Measurements from ENCODE around the gene ARMC9.

The ARMC9 gene

DNA sequence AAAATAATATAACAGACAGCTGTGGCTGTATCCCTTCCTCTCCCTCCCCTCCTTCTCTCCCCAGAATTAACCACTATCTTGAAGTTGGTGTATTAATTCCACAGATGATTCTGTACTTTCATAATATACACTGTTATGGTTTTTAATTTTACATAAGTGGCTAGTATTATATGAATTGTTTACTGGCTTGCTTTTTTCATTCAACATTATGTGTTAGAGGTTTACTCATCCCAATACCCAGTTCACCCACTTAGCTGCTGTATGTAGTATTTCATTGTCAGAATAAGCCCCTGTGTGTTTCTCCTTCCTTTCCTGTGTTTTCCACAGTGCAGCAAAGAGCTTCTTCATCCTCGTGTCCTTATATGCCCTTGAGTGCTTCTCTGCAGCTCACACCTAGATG is 121.4 kb downstream of the ARMC9 start:
- TF ChIP-seq, protein P1, sequence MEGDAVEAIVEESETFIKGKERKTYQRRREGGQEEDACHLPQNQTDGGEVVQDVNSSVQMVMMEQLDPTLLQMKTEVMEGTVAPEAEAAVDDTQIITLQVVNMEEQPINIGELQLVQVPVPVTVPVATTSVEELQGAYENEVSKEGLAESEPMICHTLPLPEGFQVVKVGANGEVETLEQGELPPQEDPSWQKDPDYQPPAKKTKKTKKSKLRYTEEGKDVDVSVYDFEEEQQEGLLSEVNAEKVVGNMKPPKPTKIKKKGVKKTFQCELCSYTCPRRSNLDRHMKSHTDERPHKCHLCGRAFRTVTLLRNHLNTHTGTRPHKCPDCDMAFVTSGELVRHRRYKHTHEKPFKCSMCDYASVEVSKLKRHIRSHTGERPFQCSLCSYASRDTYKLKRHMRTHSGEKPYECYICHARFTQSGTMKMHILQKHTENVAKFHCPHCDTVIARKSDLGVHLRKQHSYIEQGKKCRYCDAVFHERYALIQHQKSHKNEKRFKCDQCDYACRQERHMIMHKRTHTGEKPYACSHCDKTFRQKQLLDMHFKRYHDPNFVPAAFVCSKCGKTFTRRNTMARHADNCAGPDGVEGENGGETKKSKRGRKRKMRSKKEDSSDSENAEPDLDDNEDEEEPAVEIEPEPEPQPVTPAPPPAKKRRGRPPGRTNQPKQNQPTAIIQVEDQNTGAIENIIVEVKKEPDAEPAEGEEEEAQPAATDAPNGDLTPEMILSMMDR (IDR thresholded peaks at IDR 0.05; ENCODE audit: borderline replicate concordance, insufficient read depth, low read depth, low read length) = no peak
- no peak overlapping the region for H3K4me3 ChIP-seq (ENCODE audit: low read depth, low read length)

DNA sequence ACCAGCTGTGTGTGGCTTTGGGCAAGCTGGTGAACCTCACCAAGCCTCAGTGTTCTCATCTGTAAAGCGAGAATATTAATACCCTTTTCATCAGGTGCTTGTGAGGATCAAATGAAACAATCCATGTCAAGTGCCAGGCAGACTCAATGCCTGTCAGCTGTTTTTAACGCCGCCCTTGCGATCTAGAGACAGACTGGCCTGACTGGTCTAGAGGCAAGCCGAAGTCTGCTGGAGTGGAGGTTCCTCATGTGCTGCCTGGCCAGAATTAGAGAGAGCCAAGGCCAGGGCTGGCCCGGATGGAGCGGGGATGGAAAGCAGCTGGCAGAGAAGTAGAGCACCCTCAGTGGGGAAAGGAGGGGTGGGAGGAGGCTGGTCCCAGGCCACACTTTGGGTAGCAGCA is 122.6 kb downstream of the ARMC9 start:
- TF ChIP-seq, protein P1 (IDR thresholded peaks at IDR 0.05; ENCODE audit: borderline replicate concordance, insufficient read depth, low read depth, low read length) = no peak
- H3K4me3 ChIP-seq (ENCODE audit: low read depth, low read length) = no peak overlapping the region

DNA sequence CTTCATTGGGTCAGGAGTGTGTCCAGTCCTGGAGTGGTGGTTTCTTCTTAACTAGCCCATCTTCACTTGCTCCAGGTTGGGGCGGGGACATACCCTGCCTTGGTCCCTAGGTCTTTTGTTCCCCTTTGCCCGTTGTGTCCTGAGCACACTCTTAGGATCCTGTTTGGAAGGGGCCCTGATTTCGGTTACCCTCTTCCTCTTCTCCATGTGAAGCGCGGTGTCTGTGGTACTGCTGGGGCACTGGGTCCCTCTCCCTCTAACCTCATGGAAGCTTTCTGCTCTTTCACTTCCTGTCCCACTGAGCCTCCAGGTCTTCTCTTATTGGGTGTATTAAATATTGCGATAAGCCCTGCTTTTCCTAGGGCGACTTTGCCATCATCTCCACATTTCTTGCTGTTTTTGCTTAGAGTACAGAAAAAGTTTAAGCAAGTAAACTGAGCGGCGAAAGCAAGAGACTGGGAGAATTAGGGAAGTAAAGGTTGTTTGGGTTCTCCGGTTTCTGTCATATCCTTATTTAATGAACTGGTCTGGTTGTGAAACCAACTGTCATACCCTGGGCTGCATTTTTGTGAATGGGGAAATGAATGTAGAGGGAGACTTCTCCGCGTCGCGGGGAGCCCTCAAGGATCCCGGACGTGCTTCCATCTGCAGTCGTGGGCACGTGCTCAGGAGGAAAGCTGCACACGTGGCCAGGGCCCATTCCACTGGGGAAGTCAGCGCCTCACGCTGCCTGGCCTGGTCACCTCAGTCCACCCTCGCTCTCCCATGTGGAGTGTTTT is 123.3 kb downstream of the ARMC9 start:
- H3K4me3 ChIP-seq (ENCODE audit: low read depth, low read length) = no peak overlapping the region
- TF ChIP-seq, protein P1 (IDR thresholded peaks at IDR 0.05; ENCODE audit: borderline replicate concordance, insufficient read depth, low read depth, low read length) = no peak

DNA sequence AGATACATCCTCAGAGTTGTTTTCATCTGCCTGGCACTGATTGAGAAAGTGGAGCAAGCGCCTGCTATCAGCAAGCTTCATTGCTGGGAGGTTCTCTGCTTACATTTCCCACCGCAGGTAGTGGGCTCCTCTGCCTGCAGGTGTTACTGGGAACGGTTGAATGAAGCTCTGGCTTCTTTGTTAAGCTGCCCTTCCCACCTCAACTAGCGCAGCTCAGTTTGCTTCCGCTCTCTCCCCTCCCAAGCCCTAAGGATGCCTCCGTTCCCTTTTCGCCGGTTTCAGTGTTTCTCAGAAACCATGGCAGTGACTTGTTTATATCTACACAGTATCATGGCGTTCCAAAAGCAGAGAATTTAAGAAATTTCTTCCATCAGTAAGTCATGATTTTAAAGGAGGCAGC is 124.9 kb downstream of the ARMC9 start:
- no peak overlapping the region for H3K4me3 ChIP-seq (ENCODE audit: low read depth, low read length)

DNA sequence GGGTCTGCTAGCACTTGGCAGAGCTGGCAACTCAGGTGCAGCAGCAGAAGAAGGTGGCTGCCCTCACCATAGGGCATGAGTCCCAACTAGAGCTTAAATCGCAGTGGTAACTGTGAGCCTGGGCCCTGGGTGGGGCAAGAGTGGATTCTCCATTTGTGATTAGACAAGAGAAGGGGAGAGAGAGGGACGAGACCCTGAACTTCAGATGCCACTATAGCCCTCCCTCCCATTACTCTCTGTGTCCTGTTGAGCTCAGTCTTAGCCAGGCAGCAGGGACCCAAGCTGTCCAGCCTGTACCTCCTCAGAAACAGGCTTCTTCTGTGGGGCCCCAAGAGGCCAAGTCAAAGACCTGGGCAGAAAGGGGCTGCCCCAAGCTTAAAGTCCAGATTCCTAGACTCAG is 127.4 kb downstream of the ARMC9 start:
- H3K4me3 ChIP-seq (ENCODE audit: low read depth, low read length) = no peak overlapping the region
- TF ChIP-seq, protein P1 (IDR thresholded peaks at IDR 0.05; ENCODE audit: borderline replicate concordance, insufficient read depth, low read depth, low read length) = no peak

More for the DNA sequence above, 124.9 kb downstream of the ARMC9 start:
- TF ChIP-seq, protein P1 (IDR thresholded peaks at IDR 0.05; ENCODE audit: borderline replicate concordance, insufficient read depth, low read depth, low read length) = no peak

DNA sequence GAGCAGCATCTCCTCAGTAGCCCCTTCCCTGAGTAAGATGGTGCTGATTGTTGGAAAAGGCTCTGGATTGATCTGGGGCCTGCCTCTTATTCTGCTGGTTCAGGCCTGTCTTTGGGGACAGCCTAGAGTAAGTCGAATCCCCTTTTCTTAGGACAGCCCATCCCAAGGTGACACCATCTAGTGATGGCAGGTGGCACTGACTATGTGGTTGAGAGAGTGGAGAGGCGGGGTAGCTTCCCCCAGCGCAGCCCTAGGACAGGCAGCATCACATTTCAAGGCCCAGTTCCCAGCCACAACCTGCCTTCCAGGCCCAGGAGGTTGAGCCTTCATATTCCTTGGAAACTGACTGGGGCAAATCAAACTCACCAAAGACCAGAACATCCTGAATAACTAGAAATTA is 128.0 kb downstream of the ARMC9 start:
- no peak overlapping the region for H3K4me3 ChIP-seq (ENCODE audit: low read depth, low read length)
- TF ChIP-seq, protein P1 (IDR thresholded peaks at IDR 0.05; ENCODE audit: borderline replicate concordance, insufficient read depth, low read depth, low read length) = no peak

DNA sequence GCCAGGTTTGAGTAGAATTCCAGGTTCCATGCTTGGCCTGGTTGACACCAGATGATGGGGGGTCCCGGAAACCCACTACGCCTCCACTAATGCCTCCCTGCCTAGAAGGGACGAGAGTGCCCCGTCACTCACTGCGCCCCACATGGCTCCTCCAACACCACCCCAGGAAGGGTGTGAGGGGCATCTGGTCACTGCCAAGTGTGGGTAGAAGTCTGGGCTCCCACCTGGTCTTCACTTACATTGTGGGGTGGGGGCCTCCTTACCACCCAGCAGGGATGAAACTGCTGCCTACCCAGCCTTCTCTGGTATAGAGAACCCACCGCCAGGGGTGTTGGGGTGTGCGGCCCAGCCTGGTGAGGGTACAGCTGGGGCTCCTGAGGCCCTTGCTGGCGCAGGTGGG is 131.9 kb downstream of the ARMC9 start:
- TF ChIP-seq, protein P1 (IDR thresholded peaks at IDR 0.05; ENCODE audit: borderline replicate concordance, insufficient read depth, low read depth, low read length) = no peak
- no peak overlapping the region for H3K4me3 ChIP-seq (ENCODE audit: low read depth, low read length)

All from GM12875 (cell line).